A549 treated with GW870086 at 1 μM for 4 hours (cell line): ENCODE measurements around the gene EFCAB6. TPM values are rescaled to one million over a fixed set of nuclear protein-coding genes. Genes with fewer than 3 reads are reported as not detected.

ENCODE experiments used
- total RNA-seq: library from RNA; stranded (reverse); fragments of 200-300 nt; extraction: Qiagen RNA extraction; gene quantifications from 5 replicates; pipeline ENCODE4 v1.2.3, GENCODE V29; 2022; ENCODE audit warnings: low read depth

The EFCAB6 gene, protein sequence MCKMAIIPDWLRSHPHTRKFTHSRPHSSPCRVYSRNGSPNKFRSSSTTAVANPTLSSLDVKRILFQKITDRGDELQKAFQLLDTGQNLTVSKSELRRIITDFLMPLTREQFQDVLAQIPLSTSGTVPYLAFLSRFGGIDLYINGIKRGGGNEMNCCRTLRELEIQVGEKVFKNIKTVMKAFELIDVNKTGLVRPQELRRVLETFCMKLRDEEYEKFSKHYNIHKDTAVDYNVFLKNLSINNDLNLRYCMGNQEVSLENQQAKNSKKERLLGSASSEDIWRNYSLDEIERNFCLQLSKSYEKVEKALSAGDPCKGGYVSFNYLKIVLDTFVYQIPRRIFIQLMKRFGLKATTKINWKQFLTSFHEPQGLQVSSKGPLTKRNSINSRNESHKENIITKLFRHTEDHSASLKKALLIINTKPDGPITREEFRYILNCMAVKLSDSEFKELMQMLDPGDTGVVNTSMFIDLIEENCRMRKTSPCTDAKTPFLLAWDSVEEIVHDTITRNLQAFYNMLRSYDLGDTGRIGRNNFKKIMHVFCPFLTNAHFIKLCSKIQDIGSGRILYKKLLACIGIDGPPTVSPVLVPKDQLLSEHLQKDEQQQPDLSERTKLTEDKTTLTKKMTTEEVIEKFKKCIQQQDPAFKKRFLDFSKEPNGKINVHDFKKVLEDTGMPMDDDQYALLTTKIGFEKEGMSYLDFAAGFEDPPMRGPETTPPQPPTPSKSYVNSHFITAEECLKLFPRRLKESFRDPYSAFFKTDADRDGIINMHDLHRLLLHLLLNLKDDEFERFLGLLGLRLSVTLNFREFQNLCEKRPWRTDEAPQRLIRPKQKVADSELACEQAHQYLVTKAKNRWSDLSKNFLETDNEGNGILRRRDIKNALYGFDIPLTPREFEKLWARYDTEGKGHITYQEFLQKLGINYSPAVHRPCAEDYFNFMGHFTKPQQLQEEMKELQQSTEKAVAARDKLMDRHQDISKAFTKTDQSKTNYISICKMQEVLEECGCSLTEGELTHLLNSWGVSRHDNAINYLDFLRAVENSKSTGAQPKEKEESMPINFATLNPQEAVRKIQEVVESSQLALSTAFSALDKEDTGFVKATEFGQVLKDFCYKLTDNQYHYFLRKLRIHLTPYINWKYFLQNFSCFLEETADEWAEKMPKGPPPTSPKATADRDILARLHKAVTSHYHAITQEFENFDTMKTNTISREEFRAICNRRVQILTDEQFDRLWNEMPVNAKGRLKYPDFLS (N-terminal part only)
- 0.17 to 0.69 TPM (median 0.45 TPM) in 5 replicates for total RNA-seq

DNA sequence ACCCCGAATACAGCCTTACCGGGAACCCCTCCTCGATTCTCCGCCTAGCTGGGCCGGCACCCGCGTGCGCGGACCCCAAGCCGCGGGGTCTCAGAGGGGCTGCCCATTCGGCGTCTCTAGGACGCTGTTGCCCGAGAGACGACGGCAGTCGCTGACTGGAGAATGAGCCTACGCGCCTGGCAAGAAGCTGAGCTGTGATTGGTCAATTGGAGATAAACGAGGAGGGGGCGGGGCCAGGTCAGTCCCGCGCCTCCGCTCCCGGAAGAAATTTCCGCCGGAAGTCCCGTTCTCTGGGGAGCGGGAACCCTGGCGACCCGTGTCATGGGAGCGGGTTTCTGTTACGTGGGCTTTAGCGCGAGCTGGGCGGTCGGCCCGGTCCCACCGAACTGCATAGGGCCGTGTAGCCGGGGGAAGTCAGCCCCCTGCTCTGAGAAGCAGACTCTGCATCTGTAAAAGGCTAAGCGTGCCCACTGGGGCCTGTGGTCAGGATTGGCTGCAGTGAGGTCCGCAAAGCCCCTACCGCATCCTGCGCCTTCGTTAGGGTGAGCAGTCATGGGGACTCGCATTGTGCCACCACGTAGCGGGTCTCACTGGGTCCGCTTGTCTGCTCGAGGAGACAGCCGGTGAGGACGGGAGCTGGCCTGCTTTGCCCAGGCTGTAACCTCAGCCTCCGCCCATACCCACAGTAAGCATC is at the start of gene EFCAB6:
Gene EFCAB6, minus strand, starts transcription at position 157 of the 694 bp plus-strand sequence. CDS start 29,987 bp downstream, outside the sequence.

Other genes starting within 250 kb of the EFCAB6 start
- not detected in 5 replicates for gene SULT4A1, start 50.2 kb upstream of the EFCAB6 start, total RNA-seq
- gene PNPLA5, start 79.7 kb upstream of the EFCAB6 start, total RNA-seq = not detected in 5 replicates
- 0.70 to 1.2 TPM (median 0.94 TPM) in 5 replicates for gene PNPLA3, start 111.5 kb upstream of the EFCAB6 start, total RNA-seq
- 44.9 to 49.1 TPM (median 45.9 TPM) in 5 replicates for gene SAMM50, start 143.1 kb upstream of the EFCAB6 start, total RNA-seq
- 34.9 to 43.8 TPM (median 40.4 TPM) in 5 replicates for gene PARVB, start 212.0 kb upstream of the EFCAB6 start, total RNA-seq